ENCODE measurements around the gene APMAP.

APMAP gene

GRCh38 chr20:25018425-25018824 is 25.9 kb upstream of the APMAP start:
- no peak overlapping the region for H3K27ac ChIP-seq

DNA sequence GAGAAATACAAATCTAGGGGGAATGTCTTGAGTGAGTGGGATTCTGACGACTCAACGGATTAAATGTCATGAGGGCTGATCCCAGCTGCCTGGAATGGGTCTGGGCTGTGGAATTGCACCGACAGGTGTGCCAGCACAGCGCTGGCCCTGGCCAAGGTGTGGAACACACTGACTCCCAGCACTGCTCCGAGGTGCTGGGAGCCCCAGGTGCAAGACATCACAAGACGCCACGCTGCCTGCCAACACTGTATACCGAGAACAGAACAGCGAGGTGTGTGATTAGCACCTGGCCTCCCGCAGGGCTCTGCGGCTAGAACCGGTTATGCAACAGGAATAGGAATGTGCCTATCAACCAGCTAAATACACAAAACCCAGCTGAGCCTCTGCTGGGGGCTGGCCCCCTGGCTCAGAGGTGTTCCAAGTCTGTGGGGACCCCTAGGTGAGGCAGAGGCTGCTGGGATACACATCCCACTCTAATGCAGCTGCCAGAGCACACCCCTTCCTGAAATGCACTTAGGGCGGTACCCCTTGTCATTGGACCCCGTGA is 24.8 kb upstream of the APMAP start:
- TF ChIP-seq CTCF (IDR thresholded peaks at IDR 0.05): no peak
- TF ChIP-seq ZFX (IDR thresholded peaks at IDR 0.05; ENCODE audit: borderline replicate concordance): no peak
- H3K27ac ChIP-seq: no peak overlapping the region; the same call in 1 of the 2 replicates

More at GRCh38 chr20:25018425-25018824, 25.9 kb upstream of the APMAP start:
- TF ChIP-seq ZFX (IDR thresholded peaks at IDR 0.05; ENCODE audit: borderline replicate concordance) (no peak), CTCF (IDR thresholded peaks at IDR 0.05) (no peak)

- H3K27ac ChIP-seq: no peak overlapping the region
- TF ChIP-seq ZFX (IDR thresholded peaks at IDR 0.05; ENCODE audit: borderline replicate concordance): no peak
- no peak for TF ChIP-seq CTCF (IDR thresholded peaks at IDR 0.05)
Measured at GRCh38 chr20:25016471-25016870, 23.9 kb upstream of the APMAP start.

DNA sequence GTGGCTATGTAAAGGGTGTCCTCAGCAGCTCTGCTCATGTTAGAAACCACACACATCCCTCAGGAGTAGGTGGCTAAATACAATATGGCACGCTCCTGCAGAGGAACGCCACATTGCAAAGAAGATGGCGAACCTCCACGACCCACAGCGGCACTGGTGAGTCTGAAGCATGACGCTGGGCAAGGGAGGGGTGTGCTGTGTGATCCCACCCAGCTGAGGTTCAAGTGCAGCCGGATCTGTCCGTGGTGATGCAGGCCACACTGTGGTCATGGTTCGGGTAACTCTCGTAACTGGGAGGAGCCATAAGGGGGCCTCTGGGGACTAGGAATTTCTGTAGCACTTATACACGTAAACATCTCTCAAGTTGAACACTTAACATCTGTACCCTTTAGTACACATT is 23.4 kb upstream of the APMAP start:
- H3K27ac ChIP-seq: no peak overlapping the region
- TF ChIP-seq ZFX (IDR thresholded peaks at IDR 0.05; ENCODE audit: borderline replicate concordance) (no peak), CTCF (IDR thresholded peaks at IDR 0.05) (no peak)

DNA sequence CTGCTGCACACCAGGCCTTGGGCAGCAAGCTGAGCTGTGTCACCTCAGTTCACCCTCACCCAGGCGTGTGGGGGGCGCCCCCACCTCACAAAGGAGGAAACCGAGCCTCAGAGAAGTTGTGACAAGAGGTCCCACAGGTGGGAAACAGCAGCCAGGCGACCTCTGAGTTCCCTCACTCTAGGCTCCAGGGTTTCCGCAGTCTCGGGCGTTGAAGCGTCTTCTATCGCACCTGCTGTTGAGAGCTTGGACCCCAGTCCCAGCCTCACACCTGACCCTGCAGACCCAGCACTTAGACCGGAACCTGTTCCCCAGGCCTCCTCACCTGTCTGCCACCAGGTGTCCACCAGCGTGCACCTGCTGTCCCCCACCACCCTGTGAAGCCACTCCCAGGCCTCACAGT is 22.3 kb upstream of the APMAP start:
- TF ChIP-seq CTCF (IDR thresholded peaks at IDR 0.05) (no peak), ZFX (IDR thresholded peaks at IDR 0.05; ENCODE audit: borderline replicate concordance) (no peak)
- no peak overlapping the region for H3K27ac ChIP-seq

DNA sequence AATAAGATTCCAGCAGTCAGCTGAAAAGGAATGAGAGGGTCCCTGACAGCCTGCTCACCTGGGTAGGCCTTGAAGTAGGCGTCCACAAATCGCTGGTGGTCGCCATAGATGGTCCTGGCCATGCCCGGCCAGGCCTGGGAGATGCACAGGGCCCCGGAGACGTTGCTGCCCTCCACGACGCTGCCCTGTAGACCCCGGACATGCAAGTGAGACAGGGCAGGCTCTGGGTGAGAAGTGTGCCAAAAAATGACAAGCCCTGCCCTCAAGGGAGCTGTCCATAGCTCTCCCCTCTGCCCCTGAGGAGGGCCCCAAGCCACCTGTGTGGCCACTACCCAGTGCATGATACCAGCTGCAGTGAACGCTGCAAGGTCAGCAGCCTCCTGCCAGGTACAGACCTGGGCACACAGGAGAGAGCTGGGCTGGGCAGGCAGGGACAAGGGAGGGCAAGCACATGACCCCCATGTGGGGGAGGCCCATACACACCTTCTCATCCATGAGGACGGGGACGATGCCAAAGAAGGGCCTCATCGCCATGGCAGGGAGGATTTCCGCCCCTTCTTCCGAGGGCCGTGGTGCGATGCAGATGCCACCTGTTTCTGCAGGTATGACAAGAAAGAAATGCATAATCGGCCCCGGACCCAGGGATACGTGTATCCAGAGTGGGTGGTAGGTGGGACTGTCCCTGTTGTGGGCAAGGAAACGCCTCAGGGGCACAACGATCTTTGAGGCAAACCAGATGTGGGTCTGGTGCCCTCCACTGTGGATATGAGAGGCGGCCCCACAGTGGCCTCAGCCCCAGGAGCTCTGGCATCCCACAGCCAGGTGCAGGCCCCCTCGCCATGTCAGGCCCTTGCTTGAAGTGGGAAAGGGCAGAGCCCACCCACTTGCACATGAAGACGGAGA is 21.2 kb upstream of the APMAP start:
- TF ChIP-seq CTCF (IDR thresholded peaks at IDR 0.05) (no peak), ZFX (IDR thresholded peaks at IDR 0.05; ENCODE audit: borderline replicate concordance) (no peak)
- H3K27ac ChIP-seq: no peak overlapping the region

GRCh38 chr20:25012616-25013189 is 20.2 kb upstream of the APMAP start:
- no peak overlapping the region for H3K27ac ChIP-seq
- TF ChIP-seq CTCF (IDR thresholded peaks at IDR 0.05): no peak
- no peak for TF ChIP-seq ZFX (IDR thresholded peaks at IDR 0.05; ENCODE audit: borderline replicate concordance)

Measured in 22Rv1 (cell line).